GM18507 (cell line): Measurements from ENCODE around the gene ZNF576.
"Not testable (repeated sequence)": the region's sequence is repeated elsewhere in the genome, so short reads cannot be mapped to it uniquely, and the experiment has no call there.

Experiments used
- DNase-seq: peaks from one replicate; pipeline ENCODE4 v3.0.0; 2011; ENCODE audit warnings: low read depth; ENCODE audit not compliant: insufficient read length; ENCODE audit errors: extremely low spot score
- FAIRE-seq: peaks from 2 replicates; lab custom pipeline; 2011; peaks lifted over from hg19 to GRCh38; lab: Jason Lieb, UNC

Gene ZNF576

GRCh38 chr19:43595999-43596841 lies at the start of gene ZNF576, which contains the start of gene IRGQ:
Gene ZNF576, plus strand, starts transcription at chr19:43596595. Its CDS starts 514 bp downstream, at chr19:43597109.
Gene IRGQ, minus strand, starts transcription at chr19:43596134. Its CDS starts 796 bp downstream, at chr19:43595338.
- FAIRE-seq, result peak; percentile 100
- DNase-seq, result peak; percentile 92

- DNase-seq, FAIRE-seq: not testable (repeated sequence)
These were observed 48.5 kb upstream of the ZNF576 start for GRCh38 chr19:43547926-43548325.

- FAIRE-seq (no peak), DNase-seq (no peak)
These were observed 47.7 kb upstream of the ZNF576 start for GRCh38 chr19:43548706-43549105.

- DNase-seq, result no peak
- no peak for FAIRE-seq
These were observed 44.8 kb upstream of the ZNF576 start for GRCh38 chr19:43551399-43552197.

GRCh38 chr19:43552198-43552450 lies 44.3 kb upstream of the ZNF576 start:
- FAIRE-seq (no peak), DNase-seq (no peak)

GRCh38 chr19:43552616-43553015 lies 43.8 kb upstream of the ZNF576 start:
- FAIRE-seq, result no peak
- DNase-seq, result no peak

- FAIRE-seq (no peak), DNase-seq (no peak)
These were observed 42.7 kb upstream of the ZNF576 start for GRCh38 chr19:43553656-43554055.

- no peak for FAIRE-seq
- DNase-seq, result no peak
These were observed 42.0 kb upstream of the ZNF576 start for GRCh38 chr19:43554317-43554895.

GRCh38 chr19:43555185-43555770 lies 41.1 kb upstream of the ZNF576 start:
- peak; percentile 93 for FAIRE-seq

GRCh38 chr19:43560687-43561086 lies 35.7 kb upstream of the ZNF576 start:
- no peak for DNase-seq
- FAIRE-seq, result no peak

More at GRCh38 chr19:43555185-43555770, 41.1 kb upstream of the ZNF576 start:
- peak; percentile 49 for DNase-seq

- DNase-seq (no peak), FAIRE-seq (no peak)
These were observed 35.0 kb upstream of the ZNF576 start for GRCh38 chr19:43561139-43561970.

GRCh38 chr19:43562226-43562697 lies 34.1 kb upstream of the ZNF576 start:
- DNase-seq (no peak), FAIRE-seq (no peak)

- peak; percentile 92 for FAIRE-seq
- DNase-seq, result peak; percentile 33
These were observed 33.6 kb upstream of the ZNF576 start for GRCh38 chr19:43562698-43563241.

- FAIRE-seq (no peak), DNase-seq (no peak)
These were observed 32.5 kb upstream of the ZNF576 start for GRCh38 chr19:43563816-43564457.

- DNase-seq (no peak), FAIRE-seq (no peak)
These were observed 31.6 kb upstream of the ZNF576 start for GRCh38 chr19:43564800-43565199.

- no peak for DNase-seq
- no peak for FAIRE-seq
These were observed 26.7 kb upstream of the ZNF576 start for GRCh38 chr19:43569657-43570056.

- FAIRE-seq (no peak), DNase-seq (no peak)
These were observed 26.1 kb upstream of the ZNF576 start for GRCh38 chr19:43570174-43570791.

GRCh38 chr19:43572171-43572588 lies 24.2 kb upstream of the ZNF576 start:
- FAIRE-seq (no peak), DNase-seq (no peak)
